ENCODE measurements around the gene JHY. TPM values are rescaled to one million over a fixed set of nuclear protein-coding genes. Genes with fewer than 3 reads are reported as not detected.

JHY gene
- polyA plus RNA-seq, 1 of the 3 experiments (the other 2 are of a cell fraction): 2.9 TPM

DNA sequence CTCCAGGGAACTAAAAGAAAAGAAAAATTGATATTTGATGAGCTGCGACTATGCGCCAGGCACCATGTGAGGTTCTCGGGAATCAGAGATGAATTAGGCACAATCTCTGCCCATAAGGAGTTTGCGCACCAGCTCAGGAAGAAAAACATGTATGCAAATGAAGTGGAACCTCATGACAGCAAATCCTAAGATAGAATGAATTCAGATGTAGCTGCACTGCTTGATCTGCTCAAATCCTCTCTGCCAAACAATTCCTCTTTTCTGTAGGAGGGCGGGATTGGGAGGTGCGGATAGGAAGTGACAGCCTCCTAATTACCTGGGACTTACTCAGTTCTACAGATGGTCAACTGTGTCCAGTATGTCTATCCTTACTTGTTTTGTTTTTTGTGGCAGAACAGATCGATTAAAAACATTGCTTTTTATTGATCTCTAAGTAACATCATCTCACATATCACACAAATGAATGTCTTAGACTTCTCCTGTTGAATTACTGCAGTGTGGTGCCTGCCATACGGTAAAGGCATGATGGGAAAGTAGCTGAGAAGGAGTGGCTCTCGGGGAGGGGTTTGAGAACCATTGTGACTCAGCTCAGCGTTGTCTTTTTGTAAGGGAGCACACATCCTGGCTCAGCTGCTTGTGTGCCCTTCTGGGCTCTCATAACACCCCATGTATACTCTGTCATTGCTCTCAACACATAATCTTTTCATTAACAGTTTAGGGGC is 30.3 kb upstream of the JHY start:
- Histone ChIP-seq H2AFZ (ENCODE audit: low read depth) (peak overlapping the region; percentile 45; the same call in 1 of the 2 replicates), H4K20me1 (ENCODE audit: insufficient read depth) (no peaks in the 10 kb centered on the region), H3K9me3 (no peaks in the 10 kb centered on the region), H3K27ac (ENCODE audit: low read depth in 2 of 2, low read length in 1 of 2) (no peak overlapping the region), H3K4me3 (ENCODE audit: low read depth in 2 of 2, low read length in 1 of 2) (no peak overlapping the region), H3F3A (replicated peaks; ENCODE audit: insufficient read depth) (peaks cover 13% of the 10 kb centered on the region), H3K27me3 (ENCODE audit: insufficient read depth) (no peaks in the 10 kb centered on the region), H3K9ac (no peak overlapping the region), H3K36me3 (replicated peaks in 1 of 2; ENCODE audit: control insufficient read depth in 1 of 2, insufficient read depth in 2 of 2, low read length in 1 of 2) (no peaks in the 10 kb centered on the region), H3K79me2 (ENCODE audit: insufficient read depth) (no peaks in the 10 kb centered on the region), H3K4me2 (no peak overlapping the region), H3K9me2 (no peaks in the 10 kb centered on the region), H3K4me1 (ENCODE audit: control insufficient read depth in 1 of 2, insufficient read depth in 2 of 2, low read depth in 1 of 2, low read length in 1 of 2) (peaks cover 0 to 25% of the 10 kb centered on the region in 2 experiments; a peak in 2 of 4 replicates)
- 90% methylated on average over 10 of the region's 10 CpGs for WGBS (ENCODE audit: low lambda C conversion rate)
- TF ChIP-seq, protein P1, sequence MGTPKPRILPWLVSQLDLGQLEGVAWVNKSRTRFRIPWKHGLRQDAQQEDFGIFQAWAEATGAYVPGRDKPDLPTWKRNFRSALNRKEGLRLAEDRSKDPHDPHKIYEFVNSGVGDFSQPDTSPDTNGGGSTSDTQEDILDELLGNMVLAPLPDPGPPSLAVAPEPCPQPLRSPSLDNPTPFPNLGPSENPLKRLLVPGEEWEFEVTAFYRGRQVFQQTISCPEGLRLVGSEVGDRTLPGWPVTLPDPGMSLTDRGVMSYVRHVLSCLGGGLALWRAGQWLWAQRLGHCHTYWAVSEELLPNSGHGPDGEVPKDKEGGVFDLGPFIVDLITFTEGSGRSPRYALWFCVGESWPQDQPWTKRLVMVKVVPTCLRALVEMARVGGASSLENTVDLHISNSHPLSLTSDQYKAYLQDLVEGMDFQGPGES (IDR thresholded peaks at IDR 0.05; ENCODE audit: low read depth, low read length): no peak
- TF ChIP-seq TAF1 (IDR thresholded peaks at IDR 0.05; ENCODE audit: borderline replicate concordance, low read depth, low read length) (no peak), JUND (IDR thresholded peaks at IDR 0.05) (no peak), NFIC (IDR thresholded peaks at IDR 0.05; ENCODE audit: borderline replicate concordance) (no peak), SIN3A (IDR thresholded peaks at IDR 0.05; ENCODE audit: borderline replicate concordance, low read depth, low read length) (no peak), RXRA (IDR thresholded peaks at IDR 0.05; ENCODE audit: borderline replicate concordance, low read depth) (no peak), FOXJ3 (CRISPR knock-in tag; IDR thresholded peaks at IDR 0.05) (no peak)
- CTCF ChIA-PET: interaction anchor here (0.6 to 8.5 kb wide), 25 partner anchors 8 to 1198 kb away, joined by 3 to 101 read pairs (median 9); partner anchors contain the start of gene CRTAM
- POLR2A ChIA-PET: interaction anchor here (0.7 kb wide), 1 partner anchor 207 kb away, joined by 5 read pairs; no protein-coding TSS in a partner anchor
- no peak for DNase-seq

DNA sequence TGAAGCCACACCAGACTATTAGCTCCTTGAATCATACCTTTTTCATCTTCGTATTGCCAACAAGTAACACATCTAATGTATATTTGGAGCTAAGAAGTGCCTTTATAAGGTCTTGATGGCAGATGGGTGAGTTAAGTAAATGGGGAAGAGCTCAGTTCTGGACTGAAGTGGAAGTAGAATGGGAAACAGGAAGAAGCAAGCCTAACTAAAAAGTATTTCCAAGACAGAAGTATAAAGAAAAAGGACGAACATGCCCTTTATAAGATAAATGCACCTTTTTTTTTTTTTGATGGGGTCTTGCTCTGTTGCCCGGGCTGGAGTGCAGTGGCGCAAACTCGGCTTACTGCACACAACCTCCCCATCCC is 29.8 kb upstream of the JHY start:
- no peaks in the 10 kb centered on the region for H3K27me3 ChIP-seq (ENCODE audit: insufficient read depth)
- H3K27ac ChIP-seq (ENCODE audit: low read depth in 2 of 2, low read length in 1 of 2): no peak overlapping the region
- POLR2A ChIA-PET: interaction anchor here (0.7 kb wide), 1 partner anchor 208 kb away, joined by 5 read pairs; no protein-coding TSS in a partner anchor
- H4K20me1 ChIP-seq (ENCODE audit: insufficient read depth): no peaks in the 10 kb centered on the region
- TF ChIP-seq RFX5 (IDR thresholded peaks at IDR 0.05; ENCODE audit: low read length): no peak
- TF ChIP-seq RCOR1 (IDR thresholded peaks at IDR 0.05; ENCODE audit: low read length): no peak
- no peak for TF ChIP-seq MXI1 (IDR thresholded peaks at IDR 0.05; ENCODE audit: low read depth, low read length)
- no peak for TF ChIP-seq TCF12 (IDR thresholded peaks at IDR 0.05)
- TF ChIP-seq SIN3A (IDR thresholded peaks at IDR 0.05; ENCODE audit: borderline replicate concordance, low read depth, low read length): no peak
- no peak for TF ChIP-seq FOXM1 (IDR thresholded peaks at IDR 0.05; ENCODE audit: low read depth)
- no peak for TF ChIP-seq FOXJ3 (CRISPR knock-in tag; IDR thresholded peaks at IDR 0.05)
- no peak for TF ChIP-seq YY1 (IDR thresholded peaks at IDR 0.05; ENCODE audit: low read depth)
- no peak for TF ChIP-seq NRF1 (IDR thresholded peaks at IDR 0.05; ENCODE audit: low read depth, low read length)
- TF ChIP-seq SMC3 (IDR thresholded peaks at IDR 0.05; ENCODE audit: low read depth, low read length): no peak
- TF ChIP-seq RAD21 (IDR thresholded peaks at IDR 0.05; ENCODE audit: low read length): no peak
- no peak for TF ChIP-seq EP300 (IDR thresholded peaks at IDR 0.05; ENCODE audit: borderline replicate concordance in 1 of 2, low read depth in 1 of 2, low read length in 1 of 2)
- H3K4me2 ChIP-seq: no peak overlapping the region
- H3K79me2 ChIP-seq (ENCODE audit: insufficient read depth): no peaks in the 10 kb centered on the region
- H3K4me3 ChIP-seq (ENCODE audit: low read depth in 2 of 2, low read length in 1 of 2): no peak overlapping the region
- no peak for DNase-seq
- no peaks in the 10 kb centered on the region for H3K36me3 ChIP-seq (replicated peaks in 1 of 2; ENCODE audit: control insufficient read depth in 1 of 2, insufficient read depth in 2 of 2, low read length in 1 of 2)
- 98% methylated on average over 5 of the region's 5 CpGs for WGBS (ENCODE audit: low lambda C conversion rate)
- no peaks in the 10 kb centered on the region for H3K9me3 ChIP-seq
- no peak overlapping the region for H3K9ac ChIP-seq
- CTCF ChIA-PET: interaction anchor here (0.6 to 8.5 kb wide), 29 partner anchors 8 to 1198 kb away, joined by 3 to 101 read pairs (median 9); partner anchors contain the start of gene CRTAM
- no peaks in the 10 kb centered on the region for H3K9me2 ChIP-seq
- H2AFZ ChIP-seq (ENCODE audit: low read depth): 0 out of 2 replicates have a peak overlapping the region, but pooled peaks have one; percentile 45
- H3K4me1 ChIP-seq (ENCODE audit: control insufficient read depth in 1 of 2, insufficient read depth in 2 of 2, low read depth in 1 of 2, low read length in 1 of 2): peaks cover 0 to 26% of the 10 kb centered on the region in 2 experiments; a peak in 2 of 4 replicates
- H3F3A ChIP-seq (replicated peaks; ENCODE audit: insufficient read depth): peaks cover 14% of the 10 kb centered on the region

Measured in SK-N-SH (cell line).